Measurements from ENCODE around the gene ISCU.
"Not testable (repeated sequence)": the region's sequence is repeated elsewhere in the genome, so short reads cannot be mapped to it uniquely, and the experiment has no call there.

Gene ISCU

DNA sequence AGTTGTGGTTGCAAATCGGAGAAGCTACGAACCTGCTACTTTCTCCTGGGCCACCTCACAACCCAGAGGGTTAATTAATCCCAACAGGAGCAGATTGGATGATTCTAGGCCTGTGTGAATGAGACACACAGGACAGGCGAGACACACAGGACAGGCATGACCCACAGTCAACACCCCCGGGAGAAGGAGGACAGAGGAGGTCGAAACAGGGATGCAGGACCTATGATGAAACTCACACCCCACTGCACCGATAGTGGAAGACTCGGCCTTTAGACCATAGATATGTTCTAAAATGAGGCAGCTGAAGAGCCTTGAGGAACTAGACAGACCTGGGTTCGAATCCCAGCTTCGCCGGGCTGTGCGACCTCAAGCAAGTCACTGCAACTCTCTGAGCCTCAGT is 23.9 kb downstream of the ISCU start:
- no peak overlapping the region for H3K4me3 ChIP-seq (ENCODE audit: low read depth, low read length)
- in situ Hi-C loops (cut with HindIII; ENCODE audit: low sequenced_read_pairs), result no loop called here
- TF ChIP-seq, protein P1, sequence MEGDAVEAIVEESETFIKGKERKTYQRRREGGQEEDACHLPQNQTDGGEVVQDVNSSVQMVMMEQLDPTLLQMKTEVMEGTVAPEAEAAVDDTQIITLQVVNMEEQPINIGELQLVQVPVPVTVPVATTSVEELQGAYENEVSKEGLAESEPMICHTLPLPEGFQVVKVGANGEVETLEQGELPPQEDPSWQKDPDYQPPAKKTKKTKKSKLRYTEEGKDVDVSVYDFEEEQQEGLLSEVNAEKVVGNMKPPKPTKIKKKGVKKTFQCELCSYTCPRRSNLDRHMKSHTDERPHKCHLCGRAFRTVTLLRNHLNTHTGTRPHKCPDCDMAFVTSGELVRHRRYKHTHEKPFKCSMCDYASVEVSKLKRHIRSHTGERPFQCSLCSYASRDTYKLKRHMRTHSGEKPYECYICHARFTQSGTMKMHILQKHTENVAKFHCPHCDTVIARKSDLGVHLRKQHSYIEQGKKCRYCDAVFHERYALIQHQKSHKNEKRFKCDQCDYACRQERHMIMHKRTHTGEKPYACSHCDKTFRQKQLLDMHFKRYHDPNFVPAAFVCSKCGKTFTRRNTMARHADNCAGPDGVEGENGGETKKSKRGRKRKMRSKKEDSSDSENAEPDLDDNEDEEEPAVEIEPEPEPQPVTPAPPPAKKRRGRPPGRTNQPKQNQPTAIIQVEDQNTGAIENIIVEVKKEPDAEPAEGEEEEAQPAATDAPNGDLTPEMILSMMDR (IDR thresholded peaks at IDR 0.05; ENCODE audit: low read depth, low read length), result no peak
- no peak for DNase-seq (ENCODE audit: low read depth, low spot score)

DNA sequence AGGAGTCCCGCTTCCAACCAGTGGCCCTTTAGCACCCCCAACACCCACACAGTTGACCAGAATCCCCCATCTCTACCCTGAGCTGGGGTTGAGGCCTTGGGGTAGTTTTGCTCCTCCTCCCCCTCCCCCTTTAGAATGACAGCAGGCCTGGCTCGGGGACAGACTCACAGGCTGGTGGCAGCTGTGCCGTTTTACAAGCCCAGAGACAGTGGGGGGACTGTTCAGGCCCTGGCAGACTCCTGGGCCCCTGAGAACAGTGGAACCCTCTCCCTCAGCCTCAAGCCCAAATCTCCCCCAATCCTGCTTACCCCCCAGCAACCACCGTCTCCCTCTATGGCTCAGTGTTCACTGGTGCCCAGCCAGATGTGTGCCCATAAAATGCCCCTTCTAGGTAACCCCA is 25.4 kb downstream of the ISCU start:
- no peak for DNase-seq (ENCODE audit: low read depth, low spot score)
- in situ Hi-C loops (cut with HindIII; ENCODE audit: low sequenced_read_pairs), result no loop called here
- TF ChIP-seq, protein P1 (IDR thresholded peaks at IDR 0.05; ENCODE audit: low read depth, low read length), result no peak
- no peak overlapping the region for H3K4me3 ChIP-seq (ENCODE audit: low read depth, low read length)

DNA sequence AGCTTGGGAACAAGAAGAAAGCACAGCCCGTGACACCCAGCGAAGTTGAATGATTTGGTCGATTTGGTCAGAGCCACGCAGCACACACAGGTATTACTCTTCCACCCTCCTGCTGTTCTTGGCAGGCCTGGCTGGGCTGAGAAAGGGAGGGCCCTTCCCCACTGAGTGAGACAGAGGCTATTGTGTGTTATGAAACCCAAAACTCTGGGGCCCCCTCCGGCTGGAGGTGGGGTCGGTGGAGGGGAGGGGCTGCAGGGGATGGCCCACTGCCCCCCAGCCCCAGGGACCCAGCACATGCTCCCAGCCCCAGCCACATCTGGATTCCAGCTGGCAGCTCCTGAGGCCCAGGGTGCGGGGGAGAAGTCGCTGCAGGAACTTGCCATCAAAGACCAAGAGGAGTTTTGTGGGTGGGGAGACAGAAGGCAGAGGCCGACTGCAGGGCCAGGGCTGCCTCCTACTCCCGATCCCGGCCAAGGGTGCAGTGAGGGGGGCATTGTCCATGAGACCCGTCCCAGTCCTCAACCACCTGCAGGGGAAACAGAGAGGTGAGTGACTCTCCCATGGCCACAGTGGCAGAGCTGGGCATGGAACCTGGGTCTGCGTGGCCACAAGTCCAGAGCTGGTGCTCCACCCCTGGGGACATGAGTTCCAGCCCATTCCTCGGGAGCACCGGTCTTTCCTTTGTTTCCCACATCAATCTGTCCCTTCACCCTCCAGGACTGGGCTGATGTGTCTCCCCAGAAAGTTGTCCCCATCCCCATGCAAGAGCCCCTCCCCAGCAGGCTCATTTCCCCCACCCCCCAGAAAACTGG is 26.8 kb downstream of the ISCU start:
- in situ Hi-C loops (cut with HindIII; ENCODE audit: low sequenced_read_pairs), result no loop called here
- no peak overlapping the region for H3K4me3 ChIP-seq (ENCODE audit: low read depth, low read length)
- DNase-seq (ENCODE audit: low read depth, low spot score), result peak; percentile 67
- TF ChIP-seq, protein P1 (IDR thresholded peaks at IDR 0.05; ENCODE audit: low read depth, low read length), result no peak

DNA sequence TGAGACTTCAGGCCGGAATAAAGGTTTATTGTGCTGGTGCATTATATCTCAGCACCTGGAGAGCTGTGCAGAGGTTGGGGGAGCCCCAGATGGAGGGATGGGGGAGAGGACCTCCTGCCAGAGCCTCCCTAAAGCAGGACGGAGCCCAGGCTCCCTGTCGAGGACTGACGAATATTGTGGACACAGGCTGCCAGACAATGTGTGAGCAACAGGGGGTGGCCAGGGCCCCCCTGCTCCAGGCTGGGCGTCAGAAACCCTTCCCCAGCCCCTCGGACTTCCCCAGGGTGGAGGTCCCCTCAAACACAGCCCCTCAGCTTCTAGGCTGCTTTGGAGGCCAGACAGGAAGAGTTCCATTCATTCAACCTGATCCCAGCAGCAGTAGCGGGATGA is 27.4 kb downstream of the ISCU start:
- in situ Hi-C loops (cut with HindIII; ENCODE audit: low sequenced_read_pairs), result no loop called here
- H3K4me3 ChIP-seq (ENCODE audit: low read depth, low read length), result no peak overlapping the region
- DNase-seq (ENCODE audit: low read depth, low spot score), result no peak
- TF ChIP-seq, protein P1 (IDR thresholded peaks at IDR 0.05; ENCODE audit: low read depth, low read length), result no peak

DNA sequence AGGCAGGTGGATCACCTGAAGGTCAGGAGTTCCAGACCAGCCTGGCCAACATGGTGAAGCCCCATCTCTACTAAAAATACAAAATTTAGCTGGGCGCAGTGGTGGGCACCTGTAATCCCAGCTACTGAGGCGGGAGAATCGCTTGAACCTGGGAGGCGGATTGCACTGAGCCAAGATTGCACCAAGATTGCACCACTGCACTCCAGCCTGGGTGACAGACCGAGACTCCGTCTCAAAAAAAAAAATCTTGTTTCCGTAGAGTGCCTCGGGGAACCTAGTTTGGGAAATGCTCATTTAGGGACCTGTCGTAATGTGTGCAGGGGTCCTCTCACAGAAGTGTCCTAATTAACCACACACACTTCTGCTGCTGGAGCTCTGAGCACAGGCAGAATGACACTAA is 28.1 kb downstream of the ISCU start:
- H3K4me3 ChIP-seq (ENCODE audit: low read depth, low read length); in situ Hi-C loops (cut with HindIII; ENCODE audit: low sequenced_read_pairs); DNase-seq (ENCODE audit: low read depth, low spot score): not testable (repeated sequence)

DNA sequence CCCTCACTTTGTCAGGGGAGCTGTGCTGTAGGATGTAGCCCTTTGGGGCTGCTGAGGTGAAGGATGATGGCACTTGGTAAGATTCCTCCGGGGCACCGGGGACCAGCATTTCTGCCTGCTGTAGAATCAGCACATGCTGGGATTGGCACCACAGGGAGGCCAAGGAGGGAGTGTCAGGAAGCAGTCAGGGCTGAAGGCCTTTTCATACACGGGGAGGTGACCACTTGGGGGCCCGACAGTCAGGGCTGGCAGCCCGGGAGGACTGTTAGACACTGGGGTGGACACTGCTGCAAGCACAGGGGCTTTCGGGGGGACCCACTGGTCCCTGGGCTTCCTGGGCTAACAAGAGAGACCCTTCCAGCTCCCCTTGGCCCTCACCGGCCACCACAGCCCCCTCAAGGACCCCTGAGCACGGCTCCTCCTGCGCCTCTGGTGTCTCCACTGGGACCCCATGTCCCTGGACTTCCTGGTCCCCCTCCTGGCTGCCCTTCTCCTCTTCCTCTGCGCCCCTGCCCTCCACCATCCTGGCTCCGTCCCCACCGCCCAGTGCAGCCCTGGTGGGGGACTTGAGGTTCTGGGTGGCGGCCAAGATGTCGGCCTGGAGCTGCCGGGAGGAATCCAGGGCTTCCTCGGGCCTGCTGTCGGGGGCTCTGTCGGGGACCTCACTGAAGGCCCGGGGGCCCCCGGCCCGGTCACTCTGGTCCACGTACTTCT is 29.0 kb downstream of the ISCU start:
- in situ Hi-C loops (cut with HindIII; ENCODE audit: low sequenced_read_pairs), result no loop called here
- no peak overlapping the region for H3K4me3 ChIP-seq (ENCODE audit: low read depth, low read length)
- DNase-seq (ENCODE audit: low read depth, low spot score), result no peak
- TF ChIP-seq, protein P1 (IDR thresholded peaks at IDR 0.05; ENCODE audit: low read depth, low read length), result no peak
